ENCODE data around the gene OSM. TPM values are rescaled to one million over a fixed set of nuclear protein-coding genes. Genes with fewer than 3 reads are reported as not detected.

The OSM gene
- total RNA-seq, 2 donors from 2014 or later: 20.9 to 21.9 TPM

- peak overlapping the region; percentile 94 to 99 for H3K4me3 Mint-ChIP-seq
- no peaks in the 10 kb centered on the region for H3K27me3 Mint-ChIP-seq (ENCODE audit: low read depth)
- peaks cover 5 to 6% of the 10 kb centered on the region in 2 donors for H3K36me3 Mint-ChIP-seq (ENCODE audit: insufficient read depth in 2 of 2)
- H3K27ac Mint-ChIP-seq: peak overlapping the region; percentile 37
- ATAC-seq (replicated peaks in 1 of 2): no peak
- peaks cover 88% of the 10 kb centered on the region for H3K4me1 Mint-ChIP-seq (ENCODE audit: low read depth)
- no peak for DNase-seq
- no peaks in the 10 kb centered on the region for H3K9me3 Mint-ChIP-seq
Measured at GRCh38 chr22:30247561-30247960, 19.1 kb downstream of the OSM start.

- peak in 1 of 2 donors; percentile 37 for DNase-seq
- Mint-ChIP-seq H3K36me3 (ENCODE audit: insufficient read depth in 2 of 2) (peaks cover 5 to 6% of the 10 kb centered on the region in 2 donors), H3K27me3 (ENCODE audit: low read depth) (no peaks in the 10 kb centered on the region), H3K4me3 (peak overlapping the region; percentile 94 to 99), H3K27ac (peak overlapping the region; percentile 95), H3K9me3 (no peaks in the 10 kb centered on the region), H3K4me1 (ENCODE audit: low read depth) (peaks cover 83% of the 10 kb centered on the region)
- ATAC-seq (replicated peaks in 1 of 2): peak; percentile 22 to 39
Measured at GRCh38 chr22:30246814-30247376, 19.8 kb downstream of the OSM start.

GRCh38 chr22:30245985-30246813 lies 20.5 kb downstream of the OSM start, which contains the start of gene LIF:
Gene LIF (minus strand): TSS chr22:30246759. CDS start chr22:30246695, 64 bp downstream.
- H3K9me3 Mint-ChIP-seq: no peaks in the 10 kb centered on the region
- DNase-seq: peak; percentile 72
- peaks cover 5 to 6% of the 10 kb centered on the region in 2 donors for H3K36me3 Mint-ChIP-seq (ENCODE audit: insufficient read depth in 2 of 2)
- H3K4me1 Mint-ChIP-seq (ENCODE audit: low read depth): peaks cover 76% of the 10 kb centered on the region
- peak within 1 kb of the TSS; percentile 94 to 99 for H3K4me3 Mint-ChIP-seq
- H3K27me3 Mint-ChIP-seq (ENCODE audit: low read depth): no peaks in the 10 kb centered on the region
- ATAC-seq (replicated peaks in 1 of 2): peak; percentile 76 to 81
- peak within 1 kb of the TSS; percentile 98 for H3K27ac Mint-ChIP-seq

GRCh38 chr22:30245181-30245984 lies 21.3 kb downstream of the OSM start:
- H3K36me3 Mint-ChIP-seq (ENCODE audit: insufficient read depth in 2 of 2): peaks cover 5 to 6% of the 10 kb centered on the region in 2 donors

GRCh38 chr22:30244641-30245040 lies 22.0 kb downstream of the OSM start:
- Mint-ChIP-seq H3K27ac (peak overlapping the region; percentile 86), H3K4me1 (ENCODE audit: low read depth) (peaks cover 60% of the 10 kb centered on the region), H3K27me3 (ENCODE audit: low read depth) (no peaks in the 10 kb centered on the region), H3K4me3 (peak overlapping the region; percentile 94 to 99), H3K36me3 (ENCODE audit: insufficient read depth in 2 of 2) (peaks cover 5 to 6% of the 10 kb centered on the region in 2 donors), H3K9me3 (no peaks in the 10 kb centered on the region)
- DNase-seq (no peak), ATAC-seq (replicated peaks in 1 of 2) (no peak)

More at GRCh38 chr22:30245181-30245984, 21.3 kb downstream of the OSM start:
- H3K4me3 Mint-ChIP-seq: peak overlapping the region; percentile 94 to 99
- peak in 1 of 2 donors; percentile 29 for DNase-seq
- ATAC-seq (replicated peaks in 1 of 2): no peak
- H3K9me3 Mint-ChIP-seq: no peaks in the 10 kb centered on the region
- no peaks in the 10 kb centered on the region for H3K27me3 Mint-ChIP-seq (ENCODE audit: low read depth)
- H3K27ac Mint-ChIP-seq: peak overlapping the region; percentile 98
- peaks cover 68% of the 10 kb centered on the region for H3K4me1 Mint-ChIP-seq (ENCODE audit: low read depth)

- Mint-ChIP-seq H3K9me3 (no peaks in the 10 kb centered on the region), H3K4me1 (ENCODE audit: low read depth) (peaks cover 59% of the 10 kb centered on the region), H3K4me3 (peak overlapping the region; percentile 94 to 99), H3K27me3 (ENCODE audit: low read depth) (no peaks in the 10 kb centered on the region), H3K27ac (peak overlapping the region; percentile 86), H3K36me3 (ENCODE audit: insufficient read depth in 2 of 2) (peaks cover 5 to 6% of the 10 kb centered on the region in 2 donors)
- DNase-seq (no peak), ATAC-seq (replicated peaks in 1 of 2) (no peak)
Measured at GRCh38 chr22:30244066-30244465, 22.6 kb downstream of the OSM start.

GRCh38 chr22:30243661-30244060 lies 23.0 kb downstream of the OSM start:
- ATAC-seq (replicated peaks in 1 of 2): no peak
- Mint-ChIP-seq H3K4me3 (peak overlapping the region; percentile 94 to 99), H3K27me3 (ENCODE audit: low read depth) (no peaks in the 10 kb centered on the region), H3K4me1 (ENCODE audit: low read depth) (peaks cover 56% of the 10 kb centered on the region), H3K27ac (no peak overlapping the region), H3K36me3 (ENCODE audit: insufficient read depth in 2 of 2) (peaks cover 5 to 6% of the 10 kb centered on the region in 2 donors), H3K9me3 (no peaks in the 10 kb centered on the region)
- no peak for DNase-seq

- ATAC-seq (replicated peaks in 1 of 2): no peak
- Mint-ChIP-seq H3K4me3 (peak overlapping the region in 1 of 2 donors; percentile 35), H3K4me1 (ENCODE audit: low read depth) (peaks cover 38% of the 10 kb centered on the region), H3K27ac (no peak overlapping the region), H3K36me3 (ENCODE audit: insufficient read depth in 2 of 2) (peaks cover 5 to 6% of the 10 kb centered on the region in 2 donors), H3K9me3 (no peaks in the 10 kb centered on the region), H3K27me3 (ENCODE audit: low read depth) (no peaks in the 10 kb centered on the region)
- no peak for DNase-seq
Measured at GRCh38 chr22:30241576-30242371, 24.9 kb downstream of the OSM start.

- ATAC-seq (replicated peaks in 1 of 2): no peak
- Mint-ChIP-seq H3K36me3 (ENCODE audit: insufficient read depth in 2 of 2) (peaks cover 3 to 6% of the 10 kb centered on the region in 2 donors), H3K27me3 (ENCODE audit: low read depth) (no peaks in the 10 kb centered on the region), H3K4me1 (ENCODE audit: low read depth) (peaks cover 34% of the 10 kb centered on the region), H3K27ac (no peak overlapping the region), H3K4me3 (no peak overlapping the region), H3K9me3 (no peaks in the 10 kb centered on the region)
- DNase-seq: no peak
Measured at GRCh38 chr22:30240541-30241417, 25.9 kb downstream of the OSM start.

GRCh38 chr22:30239488-30240405 lies 26.9 kb downstream of the OSM start:
- H3K27ac Mint-ChIP-seq: no peak overlapping the region
- no peak overlapping the region for H3K4me3 Mint-ChIP-seq
- no peaks in the 10 kb centered on the region for H3K9me3 Mint-ChIP-seq
- peaks cover 24% of the 10 kb centered on the region for H3K4me1 Mint-ChIP-seq (ENCODE audit: low read depth)
- no peak for ATAC-seq (replicated peaks in 1 of 2)
- no peaks in the 10 kb centered on the region for H3K27me3 Mint-ChIP-seq (ENCODE audit: low read depth)
- peaks cover 0 to 4% of the 10 kb centered on the region in 2 donors for H3K36me3 Mint-ChIP-seq (ENCODE audit: insufficient read depth in 2 of 2)
- no peak for DNase-seq

All from activated T-cell treated with anti-CD3 and anti-CD28 coated beads, Interleukin-2, amount 50 U/mL, for 72 hours (primary cell).